Activated CD4-positive, alpha-beta T cell treated with anti-CD3 and anti-CD28 coated beads, Interleukin-2, amount 50 U/mL, for 16 hours (primary cell): Measurements from ENCODE around the gene SLC44A1.

ENCODE experiments used
- DNase-seq: peaks from one replicate; pipeline ENCODE4 v3.0.0-alpha.2; 2020

Gene SLC44A1

DNA sequence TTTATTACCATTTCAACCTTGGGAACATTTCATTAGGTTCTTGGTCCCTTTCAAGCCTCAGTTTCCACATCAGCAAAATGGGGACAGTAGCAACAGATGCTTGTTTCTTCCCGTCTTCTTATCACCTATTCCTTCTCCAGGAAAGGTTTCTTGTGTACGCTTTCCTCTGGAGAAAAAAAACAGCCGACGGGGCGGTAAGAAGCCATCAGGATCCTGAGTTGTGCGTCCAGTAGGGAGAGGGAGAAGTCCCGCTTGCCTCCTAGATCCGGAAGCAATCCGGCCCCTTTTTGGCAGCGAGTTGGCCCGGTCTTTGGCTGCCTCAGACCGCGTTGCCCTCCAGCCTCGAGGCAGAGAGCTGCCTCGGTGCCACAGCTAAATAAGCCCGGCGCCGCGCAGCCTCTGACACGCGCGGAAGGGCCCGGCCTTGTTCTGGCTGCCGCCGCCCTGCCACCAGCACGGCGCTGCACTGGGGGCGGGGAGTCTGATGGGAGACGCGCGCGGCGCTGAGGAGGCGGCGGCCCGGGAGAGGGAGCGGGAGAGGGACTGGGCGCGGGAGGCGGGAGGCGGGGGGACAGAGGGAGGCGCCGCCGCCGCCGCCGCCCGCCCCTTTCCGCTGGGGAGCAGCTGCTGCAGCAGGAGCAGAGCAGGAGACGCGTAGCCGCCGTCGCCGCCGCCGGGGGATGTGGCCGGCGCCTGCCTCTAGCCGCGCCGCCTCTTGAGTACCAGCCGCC is at the start of gene SLC44A1:
TSS of gene SLC44A1 (plus strand) at position 649 of the 731 bp plus-strand sequence. CDS start 218 bp downstream, outside the sequence.
- peak; percentile 91 for DNase-seq

- DNase-seq: no peak
Measured at GRCh38 chr9:105195259-105195658, 49.2 kb upstream of the SLC44A1 start.

GRCh38 chr9:105198023-105198422 is 46.4 kb upstream of the SLC44A1 start:
- DNase-seq: no peak

DNA sequence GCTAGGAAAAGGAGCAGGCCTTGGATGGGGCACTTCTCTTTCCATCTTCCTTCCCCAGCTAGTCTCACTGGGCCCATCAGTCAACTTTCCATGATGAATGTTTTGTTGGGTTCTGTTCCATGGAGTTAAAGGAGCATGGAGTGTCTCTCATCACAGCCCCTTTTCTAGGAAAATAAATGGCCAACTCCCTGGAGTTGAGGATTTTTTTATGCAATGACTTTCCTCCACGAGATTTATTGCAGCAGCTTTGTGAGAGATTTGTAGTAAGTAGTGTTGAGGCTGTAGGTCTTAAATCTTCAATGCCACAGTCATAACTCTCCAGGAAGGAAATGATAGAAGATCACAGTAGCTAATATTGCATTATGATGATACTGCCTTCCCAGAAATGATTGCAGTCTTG is 45.6 kb upstream of the SLC44A1 start:
- DNase-seq: no peak

DNA sequence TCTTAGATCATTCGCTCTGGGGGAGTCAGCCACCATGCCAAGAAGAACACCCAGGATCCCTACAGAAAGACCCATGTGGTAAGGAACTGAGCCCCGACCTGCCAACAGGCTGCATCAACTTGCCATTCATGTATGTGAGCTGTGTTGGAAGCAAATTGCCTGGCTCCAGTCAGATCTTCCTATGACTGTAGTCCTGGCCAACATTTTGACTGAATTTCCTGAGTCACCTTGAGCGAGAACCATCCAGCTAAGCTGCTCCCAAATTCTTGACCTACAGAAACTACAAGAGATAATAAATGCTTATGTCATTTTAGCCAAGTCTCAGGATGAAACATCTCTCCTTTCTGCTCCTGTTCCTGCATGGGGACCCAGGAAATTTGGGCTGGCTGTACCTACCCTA is 40.0 kb upstream of the SLC44A1 start:
- no peak for DNase-seq

- DNase-seq: no peak
Measured at GRCh38 chr9:105205787-105206495, 38.5 kb upstream of the SLC44A1 start.

- no peak for DNase-seq
Measured at GRCh38 chr9:105206496-105206820, 38.0 kb upstream of the SLC44A1 start.

- no peak for DNase-seq
Measured at GRCh38 chr9:105206821-105207699, 37.4 kb upstream of the SLC44A1 start.

GRCh38 chr9:105216440-105217178 is 27.8 kb upstream of the SLC44A1 start:
- DNase-seq: no peak

DNA sequence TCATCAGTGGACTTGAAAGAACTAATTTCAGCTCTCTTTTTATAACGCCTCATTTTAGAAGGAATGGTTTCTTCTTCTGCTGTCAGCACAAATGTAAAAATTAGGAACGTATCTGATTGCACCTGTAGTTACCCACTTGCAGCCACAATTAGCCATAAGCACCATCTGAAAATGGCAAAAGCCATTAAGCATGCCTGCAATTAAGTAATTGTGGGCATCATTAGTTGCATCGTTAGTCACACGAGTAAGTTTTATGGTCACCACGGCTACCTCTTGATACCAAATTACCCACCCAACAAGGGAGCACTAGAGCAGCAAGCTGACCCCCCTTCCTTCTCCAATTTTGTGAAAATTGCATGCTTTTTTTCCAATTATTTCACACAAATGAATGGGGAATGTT is 25.8 kb upstream of the SLC44A1 start:
- DNase-seq: no peak

- DNase-seq: no peak
Measured at GRCh38 chr9:105219291-105219805, 25.1 kb upstream of the SLC44A1 start.

DNA sequence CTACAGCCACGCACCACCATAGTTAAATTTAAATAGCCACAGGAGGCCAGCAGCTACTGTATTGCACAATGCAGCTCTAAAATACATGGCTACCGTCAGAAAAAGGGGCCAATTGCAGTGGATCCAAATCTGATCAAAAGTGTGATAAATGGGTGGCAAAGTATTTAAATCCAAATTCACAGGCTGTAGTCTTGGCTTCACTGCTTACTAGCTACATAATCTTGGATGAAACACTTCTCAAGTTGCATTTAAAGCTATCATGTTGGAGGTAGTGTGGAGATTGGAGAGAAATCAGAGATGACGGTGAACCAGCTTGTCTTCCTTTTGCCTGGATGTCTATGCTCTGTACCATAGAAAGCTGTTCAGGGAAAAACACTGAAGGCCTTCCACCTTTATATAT is 24.0 kb upstream of the SLC44A1 start:
- no peak for DNase-seq

GRCh38 chr9:105223544-105224140 is 20.8 kb upstream of the SLC44A1 start:
- DNase-seq: no peak

GRCh38 chr9:105226055-105226454 is 18.4 kb upstream of the SLC44A1 start:
- DNase-seq: no peak

GRCh38 chr9:105232207-105232606 is 12.2 kb upstream of the SLC44A1 start:
- DNase-seq: no peak

DNA sequence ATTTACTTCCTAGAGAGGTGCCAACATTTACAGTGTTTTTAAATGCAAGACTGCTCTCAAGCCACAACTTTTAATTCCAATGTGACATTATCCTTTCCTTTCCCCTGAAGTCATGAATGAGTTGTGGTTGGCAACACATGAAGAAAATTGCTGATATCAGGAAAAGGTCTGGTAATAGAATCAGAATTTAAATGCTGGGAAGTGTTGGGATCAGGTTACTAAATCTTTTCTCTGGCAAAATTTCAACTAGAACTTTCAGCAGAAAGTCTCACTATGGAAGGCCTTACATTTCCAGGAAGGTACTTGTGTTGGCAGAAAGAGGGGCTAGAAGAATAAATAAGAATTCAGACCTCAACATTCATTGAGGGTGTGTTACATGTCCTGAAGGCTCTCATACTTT is 10.6 kb upstream of the SLC44A1 start:
- DNase-seq: no peak

DNA sequence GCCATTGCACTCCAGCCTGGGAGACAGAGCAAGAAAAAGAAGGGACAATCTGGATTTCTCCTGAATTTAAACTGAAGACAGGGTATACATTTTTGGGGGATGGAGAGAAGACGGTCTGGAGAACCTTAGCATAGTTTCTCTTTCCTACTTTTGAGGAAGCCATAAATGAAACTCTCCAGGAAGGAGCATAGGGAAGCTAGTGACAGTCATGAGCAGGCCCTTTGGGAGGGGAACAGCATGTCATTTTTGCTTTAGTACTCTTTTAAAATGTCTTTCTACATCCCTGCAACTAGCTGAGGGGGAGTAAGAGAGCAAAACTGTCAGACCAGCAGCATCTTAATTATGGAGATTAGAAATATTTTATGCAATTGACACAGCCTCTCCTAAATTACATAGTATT is 8.2 kb upstream of the SLC44A1 start:
- no peak for DNase-seq

- DNase-seq: no peak
Measured at GRCh38 chr9:105237246-105237645, 7.2 kb upstream of the SLC44A1 start.

- no peak for DNase-seq
Measured at GRCh38 chr9:105238302-105238701, 6.1 kb upstream of the SLC44A1 start.

DNA sequence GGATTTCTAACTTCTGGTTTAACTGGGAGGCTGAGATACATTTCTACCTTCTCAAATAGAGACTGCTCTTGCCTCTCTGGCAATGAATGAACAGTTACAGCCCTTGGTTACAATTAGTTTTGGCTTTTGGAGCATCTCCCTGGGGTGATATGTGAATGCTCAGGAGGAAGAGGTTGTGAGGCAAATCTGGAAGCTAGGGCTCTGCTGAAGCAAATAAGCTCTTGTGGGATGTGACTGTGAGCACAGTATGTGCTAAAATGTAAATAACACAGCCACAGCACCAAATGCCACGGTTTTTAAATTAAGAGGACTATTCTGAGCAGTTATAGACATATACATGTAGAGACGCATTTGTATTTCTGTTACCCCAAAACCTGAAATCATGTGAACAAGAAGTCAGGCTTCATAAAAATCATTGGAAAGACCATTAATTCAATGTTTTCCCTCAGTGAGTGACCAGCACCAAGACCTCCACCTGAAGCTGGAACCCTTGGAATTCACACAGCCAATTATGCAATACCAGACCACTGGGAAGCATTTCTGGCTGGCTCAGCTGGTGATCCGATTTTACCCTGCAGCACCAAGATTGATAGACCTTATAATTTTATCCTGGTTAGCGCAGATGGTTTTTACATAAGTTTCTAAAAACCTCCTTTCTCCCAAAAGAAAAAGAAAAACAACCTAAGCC is 3.0 kb upstream of the SLC44A1 start:
- DNase-seq: no peak

GRCh38 chr9:105242062-105242461 is 2.4 kb upstream of the SLC44A1 start:
- DNase-seq: no peak

GRCh38 chr9:105242557-105242956 is 1.9 kb upstream of the SLC44A1 start:
- no peak for DNase-seq
